SK-N-SH (cell line): Measurements from ENCODE around the gene MEGF6. TPM values are rescaled to one million over a fixed set of nuclear protein-coding genes. Genes with fewer than 3 reads are reported as not detected.

Experiments used
- CTCF ChIA-PET: fragments of 300-600, 350-600 bp; formaldehyde crosslinking; extraction: SDS; loops from one replicate; lab custom pipeline; 2021; lab: Yijun Ruan, JAX
- POLR2A ChIA-PET: fragments of 350-600 bp; sonication (Branson Sonifier 250); formaldehyde crosslinking; extraction: SDS; loops from one replicate; lab custom pipeline; 2020; ENCODE audit warnings: antibody characterized with exemption, inconsistent platforms; lab: Yijun Ruan, JAX
- DNase-seq: peaks from one replicate; pipeline ENCODE4 v3.0.0; 2012
- H2AFZ ChIP-seq: fragments of 200-600 bp; sonication (generic); 2 replicates; pipeline ENCODE4 v1.8.1; 2016; ENCODE audit warnings: antibody characterized with exemption, mild to moderate bottlenecking, low read depth
- H3F3A ChIP-seq: fragments of 200-600 bp; sonication (generic); replicated peaks from 2 replicates; pipeline ENCODE3; 2016; ENCODE audit warnings: antibody characterized with exemption, mild to moderate bottlenecking; ENCODE audit not compliant: insufficient read depth
- H3K27ac ChIP-seq, 2 experiments: fragments of 200-500 bp in 1 of 2; fragments of 200-600 bp in 1 of 2; sonication (Bioruptor generic) in 1 of 2; sonication (generic), shearing (Covaris generic) in 1 of 2; 2 replicates each; pipeline versions ENCODE4 v1.5.1 to v1.6.1; 2014 to 2016; ENCODE audit warnings: low read depth in 2 of 2, inconsistent platforms in 1 of 2, low read length in 1 of 2, mild to moderate bottlenecking in 1 of 2, mixed read lengths in 1 of 2
- H3K27me3 ChIP-seq: fragments of 200-600 bp; sonication (generic), shearing (Covaris generic); 2 replicates; pipeline ENCODE4 v1.6.1; 2016; ENCODE audit warnings: mixed run types; ENCODE audit not compliant: insufficient read depth
- H3K36me3 ChIP-seq, 2 experiments: fragments of 200-500 bp in 1 of 2; fragments of 200-600 bp in 1 of 2; sonication (Bioruptor generic) in 1 of 2; sonication (generic) in 1 of 2; replicated peaks in 1 of 2; 2 replicates each; pipeline versions ENCODE3 to v1.5.1; 2014 to 2016; ENCODE audit warnings: low read length in 1 of 2, mild to moderate bottlenecking in 1 of 2; ENCODE audit not compliant: insufficient read depth in 2 of 2, control insufficient read depth in 1 of 2
- H3K4me1 ChIP-seq, 2 experiments: fragments of 200-500 bp in 1 of 2; fragments of 200-600 bp in 1 of 2; sonication (Bioruptor generic) in 1 of 2; sonication (generic), shearing (Covaris generic) in 1 of 2; 2 replicates each; pipeline versions ENCODE4 v1.5.1 to v1.6.1; 2014 to 2016; ENCODE audit warnings: low read depth in 1 of 2, low read length in 1 of 2, mixed run types in 1 of 2; ENCODE audit not compliant: insufficient read depth in 2 of 2, control insufficient read depth in 1 of 2
- H3K4me2 ChIP-seq: fragments of 200-600 bp; sonication (generic), shearing (Covaris generic); 2 replicates; pipeline ENCODE4 v1.6.1; 2017; ENCODE audit warnings: mixed run types
- H3K4me3 ChIP-seq, 2 experiments: fragments of 200-500 bp in 1 of 2; fragments of 200-600 bp in 1 of 2; sonication (Bioruptor generic) in 1 of 2; sonication (generic), shearing (Covaris generic) in 1 of 2; 2 replicates each; pipeline versions ENCODE4 v1.5.1 to v1.8.1; 2014 to 2016; ENCODE audit warnings: low read depth in 2 of 2, inconsistent platforms in 1 of 2, low read length in 1 of 2, mild to moderate bottlenecking in 1 of 2, mixed read lengths in 1 of 2, moderate library complexity in 1 of 2
- H3K79me2 ChIP-seq: fragments of 200-600 bp; sonication (generic); 2 replicates; pipeline ENCODE4 v1.8.1; 2017; ENCODE audit warnings: mild to moderate bottlenecking; ENCODE audit not compliant: insufficient read depth
- H3K9ac ChIP-seq: fragments of 200-600 bp; sonication (generic); 2 replicates; pipeline ENCODE4 v1.6.1; 2017; ENCODE audit warnings: mixed run types
- H3K9me2 ChIP-seq: fragments of 200-600 bp; sonication (generic); 2 replicates; pipeline ENCODE4 v1.6.1; 2017; ENCODE audit warnings: mixed run types
- H3K9me3 ChIP-seq: fragments of 200-600 bp; sonication (generic); 2 replicates; pipeline ENCODE4 v1.6.1; 2017; ENCODE audit warnings: mixed run types, mild to moderate bottlenecking, moderate library complexity
- H4K20me1 ChIP-seq: fragments of 200-600 bp; sonication (generic); 2 replicates; pipeline ENCODE4 v1.6.1; 2017; ENCODE audit warnings: mild to moderate bottlenecking, mixed run types; ENCODE audit not compliant: insufficient read depth
- GABPA ChIP-seq: IDR thresholded peaks from 2 replicates; pipeline ENCODE4 v1.4.0; 2012; ENCODE audit warnings: low read depth, mild to moderate bottlenecking
- GATA2 ChIP-seq: sonication (generic); formaldehyde crosslinking; IDR thresholded peaks from 2 replicates; pipeline ENCODE4 v1.5.0; 2020; ENCODE audit warnings: mild to moderate bottlenecking, missing genetic modification reagents
- IRF3 ChIP-seq: fragments of 150-350 bp; IDR thresholded peaks from 2 replicates; pipeline ENCODE4 v1.6.1; 2016; ENCODE audit warnings: mild to moderate bottlenecking, low read depth, low read length
- MEF2A ChIP-seq: IDR thresholded peaks from 2 replicates; pipeline ENCODE4 v1.4.0; 2012; ENCODE audit warnings: low read depth, borderline replicate concordance
- MXI1 ChIP-seq: IDR thresholded peaks from 2 replicates; pipeline ENCODE4 v1.6.1; 2012; ENCODE audit warnings: mild to moderate bottlenecking, low read depth, low read length, improper control_type of control experiment
- NFIC ChIP-seq: IDR thresholded peaks from 2 replicates; pipeline ENCODE4 v1.4.0; 2012; ENCODE audit warnings: borderline replicate concordance
- RAD21 ChIP-seq: IDR thresholded peaks from 2 replicates; pipeline ENCODE4 v1.6.1; 2012; ENCODE audit warnings: mild to moderate bottlenecking, low read length
- SMC3 ChIP-seq: IDR thresholded peaks from 2 replicates; pipeline ENCODE4 v1.6.1; 2012; ENCODE audit warnings: low read depth, low read length, improper control_type of control experiment
- TAF1 ChIP-seq: IDR thresholded peaks from 2 replicates; pipeline ENCODE4 v1.6.1; 2012; ENCODE audit warnings: low read depth, mild to moderate bottlenecking, low read length, moderate library complexity, borderline replicate concordance
- ZBTB33 ChIP-seq: IDR thresholded peaks from 2 replicates; pipeline ENCODE4 v1.4.0; 2012; ENCODE audit warnings: low read depth, borderline replicate concordance
- WGBS: methylation state at CpG from one replicate; pipeline ENCODE4 v1.1.6; 2017; ENCODE audit warnings: low lambda C conversion rate; 5-methylcytosine and 5-hydroxymethylcytosine counted together
- polyA plus RNA-seq, 3 experiments: library from polyadenylated mRNA; depleted of rRNA; stranded (reverse); fragments of >200 nt; gene quantifications; 2 replicates each; pipeline ENCODE4 v1.2.3, GENCODE V29; 2012

The MEGF6 gene
- polyA plus RNA-seq, 1 of the 3 experiments (the other 2 are of a cell fraction) = 7.6 TPM

- TF ChIP-seq TAF1 (no peak), IRF3 (no peak)
These were observed 7.8 kb upstream of the MEGF6 start (continued) for GRCh38 chr1:3618881-3619671.

- H3K36me3 ChIP-seq = no peaks in the 10 kb centered on the region
- no peaks in the 10 kb centered on the region for H3K27me3 ChIP-seq
- ChIA-PET POLR2A (interaction anchor here (0.7 kb wide), 1 partner anchor 165 kb away, joined by 4 read pairs; no protein-coding TSS in a partner anchor), CTCF (interaction anchor here (0.6 to 6.4 kb wide), 49 partner anchors 10 to 483 kb away, joined by 3 to 78 read pairs (median 5); no protein-coding TSS in a partner anchor)
- no peaks in the 10 kb centered on the region for H3K9me2 ChIP-seq
- no peak for DNase-seq
- no peak overlapping the region for H3K27ac ChIP-seq
- H3K9ac ChIP-seq = no peak overlapping the region
- H3K9me3 ChIP-seq = no peaks in the 10 kb centered on the region
- H3F3A ChIP-seq = no peaks in the 10 kb centered on the region
- H3K4me3 ChIP-seq = no peak overlapping the region
- H4K20me1 ChIP-seq = no peaks in the 10 kb centered on the region
- 0 out of 2 replicates have a peak, but pooled peaks cover 4% of the 10 kb centered on the region for H3K79me2 ChIP-seq
- no peak overlapping the region for H3K4me2 ChIP-seq
- 55% methylated on average over 8 of the region's 9 CpGs for WGBS
- no peak overlapping the region for H2AFZ ChIP-seq
- TF ChIP-seq MEF2A (no peak), NFIC (no peak), MXI1 (no peak), RAD21 (no peak), SMC3 (no peak), IRF3 (no peak), ZBTB33 (no peak), GABPA (no peak), GATA2 (CRISPR knock-in tag) (no peak)
- TF ChIP-seq, all 33 proteins: peak for 0
- peaks cover 0 to 14% of the 10 kb centered on the region in 2 experiments; a peak in 1 of 4 replicates for H3K4me1 ChIP-seq
These were observed 7.2 kb upstream of the MEGF6 start for GRCh38 chr1:3618531-3618880.
